Ectodermal cell (in vitro differentiated cells): ENCODE measurements around the gene TTC9.

ENCODE experiments used
- H3K27ac ChIP-seq: 2 replicates; pipeline ENCODE4 v1.7.0; 2013; ENCODE audit warnings: mild to moderate bottlenecking, low read depth, low read length; ENCODE audit not compliant: insufficient read depth, poor library complexity, severe bottlenecking
- H3K27me3 ChIP-seq: 2 replicates; pipeline ENCODE4 v1.7.0; 2013; ENCODE audit warnings: mild to moderate bottlenecking, low read length; ENCODE audit not compliant: insufficient read depth, control insufficient read depth, poor library complexity, severe bottlenecking
- H3K36me3 ChIP-seq: one replicate; pipeline ENCODE4 v1.7.0; 2013; ENCODE audit warnings: low read length; ENCODE audit not compliant: control insufficient read depth, insufficient read depth
- H3K4me1 ChIP-seq: one replicate; pipeline ENCODE4 v1.7.0; 2013; ENCODE audit warnings: low read length; ENCODE audit not compliant: control insufficient read depth, insufficient read depth
- H3K4me3 ChIP-seq: 2 replicates; pipeline ENCODE4 v1.7.0; 2013; ENCODE audit warnings: low read depth, low read length, control low read depth; ENCODE audit not compliant: insufficient read depth
- H3K9me3 ChIP-seq: 2 replicates; pipeline ENCODE4 v1.7.0; 2013; ENCODE audit warnings: mild to moderate bottlenecking, low read length, moderate library complexity; ENCODE audit not compliant: control insufficient read depth
- WGBS, 2 experiments: methylation state at CpG; one replicate each; pipeline ENCODE4 v1.1.7; 2013; ENCODE audit warnings: missing lambda C conversion rate in 2 of 2; 5-methylcytosine and 5-hydroxymethylcytosine counted together

The TTC9 gene

GRCh38 chr14:70677341-70677740, 35.6 kb downstream of the TTC9 start:
- H3K27ac ChIP-seq, result no peak overlapping the region
- H3K36me3 ChIP-seq, result no peaks in the 10 kb centered on the region
- H3K9me3 ChIP-seq, result no peaks in the 10 kb centered on the region
- 91 to 93% methylated on average over 6 of the region's 6 CpGs for WGBS, 2 experiments
- H3K4me3 ChIP-seq, result no peak overlapping the region
- H3K4me1 ChIP-seq, result no peaks in the 10 kb centered on the region
- H3K27me3 ChIP-seq, result no peaks in the 10 kb centered on the region

GRCh38 chr14:70680748-70681147, 39.0 kb downstream of the TTC9 start:
- no peaks in the 10 kb centered on the region for H3K4me1 ChIP-seq
- no peaks in the 10 kb centered on the region for H3K9me3 ChIP-seq
- no peaks in the 10 kb centered on the region for H3K27me3 ChIP-seq
- no peak overlapping the region for H3K4me3 ChIP-seq
- H3K27ac ChIP-seq, result no peak overlapping the region
- no peaks in the 10 kb centered on the region for H3K36me3 ChIP-seq
- 79 to 83% methylated on average over 2 of the region's 2 CpGs for WGBS, 2 experiments

- WGBS, 2 experiments, result 89 to 90% methylated on average over 6 of the region's 6 CpGs
- no peaks in the 10 kb centered on the region for H3K27me3 ChIP-seq
- H3K27ac ChIP-seq, result no peak overlapping the region
- H3K4me3 ChIP-seq, result no peak overlapping the region
- no peaks in the 10 kb centered on the region for H3K4me1 ChIP-seq
- H3K9me3 ChIP-seq, result no peaks in the 10 kb centered on the region
- H3K36me3 ChIP-seq, result no peaks in the 10 kb centered on the region
Measured at GRCh38 chr14:70683983-70684382, 42.3 kb downstream of the TTC9 start.

GRCh38 chr14:70685474-70686197, 43.9 kb downstream of the TTC9 start:
- WGBS, 2 experiments, result 83% methylated on average over 7 of the region's 7 CpGs
- Histone ChIP-seq H3K36me3 (no peaks in the 10 kb centered on the region), H3K4me1 (no peaks in the 10 kb centered on the region), H3K27ac (no peak overlapping the region), H3K27me3 (no peaks in the 10 kb centered on the region), H3K9me3 (no peaks in the 10 kb centered on the region), H3K4me3 (no peak overlapping the region)

- no peak overlapping the region for H3K27ac ChIP-seq
- no peaks in the 10 kb centered on the region for H3K9me3 ChIP-seq
- no peak overlapping the region for H3K4me3 ChIP-seq
- WGBS, 2 experiments, result 84 to 87% methylated on average over 10 of the region's 10 CpGs
- no peaks in the 10 kb centered on the region for H3K4me1 ChIP-seq
- H3K27me3 ChIP-seq, result no peaks in the 10 kb centered on the region
- H3K36me3 ChIP-seq, result no peaks in the 10 kb centered on the region
Measured at GRCh38 chr14:70692210-70692609, 50.5 kb downstream of the TTC9 start.

GRCh38 chr14:70696026-70696425, 54.3 kb downstream of the TTC9 start:
- no peak overlapping the region for H3K4me3 ChIP-seq
- WGBS, 2 experiments, result 84% methylated on average over 2 of the region's 2 CpGs
- H3K9me3 ChIP-seq, result no peaks in the 10 kb centered on the region
- H3K27me3 ChIP-seq, result no peaks in the 10 kb centered on the region
- no peaks in the 10 kb centered on the region for H3K4me1 ChIP-seq
- no peak overlapping the region for H3K27ac ChIP-seq
- no peaks in the 10 kb centered on the region for H3K36me3 ChIP-seq

- no peak overlapping the region for H3K27ac ChIP-seq
- no peaks in the 10 kb centered on the region for H3K36me3 ChIP-seq
- H3K4me3 ChIP-seq, result no peak overlapping the region
- H3K9me3 ChIP-seq, result no peaks in the 10 kb centered on the region
- H3K27me3 ChIP-seq, result no peaks in the 10 kb centered on the region
- 92 to 94% methylated on average over 2 of the region's 2 CpGs for WGBS, 2 experiments
- H3K4me1 ChIP-seq, result no peaks in the 10 kb centered on the region
Measured at GRCh38 chr14:70697701-70698100, 56.0 kb downstream of the TTC9 start.

GRCh38 chr14:70698288-70698687, 56.6 kb downstream of the TTC9 start:
- H3K27ac ChIP-seq, result no peak overlapping the region
- H3K4me3 ChIP-seq, result no peak overlapping the region
- H3K27me3 ChIP-seq, result no peaks in the 10 kb centered on the region
- WGBS, 2 experiments, result 93 to 95% methylated on average over 3 of the region's 3 CpGs
- H3K9me3 ChIP-seq, result no peaks in the 10 kb centered on the region
- H3K36me3 ChIP-seq, result no peaks in the 10 kb centered on the region
- H3K4me1 ChIP-seq, result no peaks in the 10 kb centered on the region

GRCh38 chr14:70699646-70700045, 57.9 kb downstream of the TTC9 start:
- Histone ChIP-seq H3K9me3 (no peaks in the 10 kb centered on the region), H3K27me3 (no peaks in the 10 kb centered on the region), H3K4me1 (no peaks in the 10 kb centered on the region), H3K27ac (no peak overlapping the region), H3K36me3 (no peaks in the 10 kb centered on the region), H3K4me3 (no peak overlapping the region)
- WGBS, 2 experiments, result 93% methylated on average over 5 of the region's 5 CpGs

GRCh38 chr14:70700955-70701585, 59.4 kb downstream of the TTC9 start:
- Histone ChIP-seq H3K36me3 (no peaks in the 10 kb centered on the region), H3K9me3 (no peaks in the 10 kb centered on the region), H3K27me3 (no peaks in the 10 kb centered on the region), H3K4me3 (no peak overlapping the region), H3K27ac (no peak overlapping the region), H3K4me1 (no peaks in the 10 kb centered on the region)
- 84 to 86% methylated on average over 4 of the region's 4 CpGs for WGBS, 2 experiments
